Measurements from ENCODE around the gene ARL6IP4.
A peak's percentile ranks its signal among the peaks of the same experiment; 100 is the strongest.

The ARL6IP4 gene

DNA sequence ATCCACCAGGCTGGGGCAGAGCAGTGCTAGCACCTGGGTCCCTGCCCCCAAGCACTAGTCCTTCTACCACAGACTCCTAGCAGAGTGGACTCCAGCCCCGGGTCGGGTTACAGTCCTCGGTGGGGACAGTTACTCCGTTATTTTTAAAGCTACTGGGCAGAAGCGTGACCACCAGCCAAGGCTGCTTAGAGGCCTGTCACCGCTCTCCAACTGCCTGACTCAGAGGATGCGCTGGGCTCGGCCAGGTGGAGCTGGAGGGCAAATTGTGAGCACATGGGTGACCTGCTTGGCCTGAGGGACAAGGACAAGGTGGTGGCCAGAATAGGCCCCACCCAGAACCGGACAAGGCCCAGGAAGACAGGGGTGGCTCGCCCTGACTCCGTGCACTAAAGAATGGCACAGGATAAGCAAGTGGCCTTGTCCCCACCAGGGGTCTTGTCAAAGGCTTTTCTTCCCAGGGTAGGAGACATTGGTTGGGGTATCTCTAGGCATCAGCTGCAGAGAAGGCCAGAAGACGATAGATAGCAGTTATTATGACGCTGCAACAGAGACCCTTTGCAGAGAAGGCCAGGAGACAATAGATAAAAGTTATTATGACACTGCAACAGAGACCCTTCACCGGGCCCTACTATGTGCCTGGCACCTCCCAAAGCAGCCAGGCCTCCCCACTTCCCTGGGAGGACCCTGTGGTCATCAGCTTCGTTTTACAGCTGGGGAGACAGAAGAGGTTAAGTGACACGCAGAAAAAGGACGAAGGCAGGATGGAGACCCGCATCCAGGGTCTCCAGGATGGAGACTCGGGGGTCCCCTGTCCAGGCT, 15.8 kb upstream of the ARL6IP4 start:
- no peaks in the 10 kb centered on the region for H3K27me3 ChIP-seq (ENCODE audit: insufficient read depth, poor library complexity, severe bottlenecking)
- no peak overlapping the region for H3K27ac ChIP-seq (replicated peaks)
- DNase-seq (ENCODE audit: low read depth in 1 of 2, low spot score in 1 of 2) = no peak
- TF ChIP-seq, protein P1, sequence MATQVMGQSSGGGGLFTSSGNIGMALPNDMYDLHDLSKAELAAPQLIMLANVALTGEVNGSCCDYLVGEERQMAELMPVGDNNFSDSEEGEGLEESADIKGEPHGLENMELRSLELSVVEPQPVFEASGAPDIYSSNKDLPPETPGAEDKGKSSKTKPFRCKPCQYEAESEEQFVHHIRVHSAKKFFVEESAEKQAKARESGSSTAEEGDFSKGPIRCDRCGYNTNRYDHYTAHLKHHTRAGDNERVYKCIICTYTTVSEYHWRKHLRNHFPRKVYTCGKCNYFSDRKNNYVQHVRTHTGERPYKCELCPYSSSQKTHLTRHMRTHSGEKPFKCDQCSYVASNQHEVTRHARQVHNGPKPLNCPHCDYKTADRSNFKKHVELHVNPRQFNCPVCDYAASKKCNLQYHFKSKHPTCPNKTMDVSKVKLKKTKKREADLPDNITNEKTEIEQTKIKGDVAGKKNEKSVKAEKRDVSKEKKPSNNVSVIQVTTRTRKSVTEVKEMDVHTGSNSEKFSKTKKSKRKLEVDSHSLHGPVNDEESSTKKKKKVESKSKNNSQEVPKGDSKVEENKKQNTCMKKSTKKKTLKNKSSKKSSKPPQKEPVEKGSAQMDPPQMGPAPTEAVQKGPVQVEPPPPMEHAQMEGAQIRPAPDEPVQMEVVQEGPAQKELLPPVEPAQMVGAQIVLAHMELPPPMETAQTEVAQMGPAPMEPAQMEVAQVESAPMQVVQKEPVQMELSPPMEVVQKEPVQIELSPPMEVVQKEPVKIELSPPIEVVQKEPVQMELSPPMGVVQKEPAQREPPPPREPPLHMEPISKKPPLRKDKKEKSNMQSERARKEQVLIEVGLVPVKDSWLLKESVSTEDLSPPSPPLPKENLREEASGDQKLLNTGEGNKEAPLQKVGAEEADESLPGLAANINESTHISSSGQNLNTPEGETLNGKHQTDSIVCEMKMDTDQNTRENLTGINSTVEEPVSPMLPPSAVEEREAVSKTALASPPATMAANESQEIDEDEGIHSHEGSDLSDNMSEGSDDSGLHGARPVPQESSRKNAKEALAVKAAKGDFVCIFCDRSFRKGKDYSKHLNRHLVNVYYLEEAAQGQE (IDR thresholded peaks at IDR 0.05; ENCODE audit: insufficient replicate concordance, low read depth) = no peak
- TF ChIP-seq POLR2AphosphoS5 (IDR thresholded peaks at IDR 0.05; ENCODE audit: low read depth) (no peak), GABPA (IDR thresholded peaks at IDR 0.05; ENCODE audit: low read depth) (no peak)
- no peak overlapping the region for H3K4me3 ChIP-seq (replicated peaks; ENCODE audit: insufficient read depth, low read length)

DNA sequence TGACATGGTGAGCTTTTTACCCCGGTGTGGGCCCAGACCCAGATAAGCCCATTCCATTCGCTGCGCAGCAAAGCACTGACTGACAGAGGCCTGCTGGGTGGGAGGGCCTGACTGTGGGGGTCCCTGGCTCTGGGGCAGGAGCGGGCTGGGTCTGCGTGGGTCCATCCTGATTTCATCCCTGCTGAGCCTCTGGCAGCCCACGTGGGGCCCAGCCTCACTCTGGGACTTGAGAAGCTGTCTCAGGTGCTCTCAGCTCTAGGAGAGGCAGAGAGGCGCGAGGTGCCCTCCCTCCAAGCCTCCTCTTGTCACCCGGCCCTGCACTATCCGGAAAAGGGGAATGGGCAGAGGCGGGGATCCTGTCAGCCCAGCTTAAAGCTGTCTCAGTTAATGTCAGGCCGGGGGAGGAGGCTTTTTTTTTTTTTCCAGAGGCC, 15.1 kb upstream of the ARL6IP4 start:
- no peaks in the 10 kb centered on the region for H3K27me3 ChIP-seq (ENCODE audit: insufficient read depth, poor library complexity, severe bottlenecking)
- TF ChIP-seq POLR2AphosphoS5 (IDR thresholded peaks at IDR 0.05; ENCODE audit: low read depth) (no peak), GABPA (IDR thresholded peaks at IDR 0.05; ENCODE audit: low read depth) (no peak)
- TF ChIP-seq, protein P2, sequence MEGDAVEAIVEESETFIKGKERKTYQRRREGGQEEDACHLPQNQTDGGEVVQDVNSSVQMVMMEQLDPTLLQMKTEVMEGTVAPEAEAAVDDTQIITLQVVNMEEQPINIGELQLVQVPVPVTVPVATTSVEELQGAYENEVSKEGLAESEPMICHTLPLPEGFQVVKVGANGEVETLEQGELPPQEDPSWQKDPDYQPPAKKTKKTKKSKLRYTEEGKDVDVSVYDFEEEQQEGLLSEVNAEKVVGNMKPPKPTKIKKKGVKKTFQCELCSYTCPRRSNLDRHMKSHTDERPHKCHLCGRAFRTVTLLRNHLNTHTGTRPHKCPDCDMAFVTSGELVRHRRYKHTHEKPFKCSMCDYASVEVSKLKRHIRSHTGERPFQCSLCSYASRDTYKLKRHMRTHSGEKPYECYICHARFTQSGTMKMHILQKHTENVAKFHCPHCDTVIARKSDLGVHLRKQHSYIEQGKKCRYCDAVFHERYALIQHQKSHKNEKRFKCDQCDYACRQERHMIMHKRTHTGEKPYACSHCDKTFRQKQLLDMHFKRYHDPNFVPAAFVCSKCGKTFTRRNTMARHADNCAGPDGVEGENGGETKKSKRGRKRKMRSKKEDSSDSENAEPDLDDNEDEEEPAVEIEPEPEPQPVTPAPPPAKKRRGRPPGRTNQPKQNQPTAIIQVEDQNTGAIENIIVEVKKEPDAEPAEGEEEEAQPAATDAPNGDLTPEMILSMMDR (IDR thresholded peaks at IDR 0.05; ENCODE audit: insufficient read depth, low read length) = no peak
- no peak overlapping the region for H3K27ac ChIP-seq (replicated peaks)
- H3K4me3 ChIP-seq (replicated peaks; ENCODE audit: insufficient read depth, low read length) = no peak overlapping the region
- DNase-seq (ENCODE audit: low read depth in 1 of 2, low spot score in 1 of 2) = no peak

DNA sequence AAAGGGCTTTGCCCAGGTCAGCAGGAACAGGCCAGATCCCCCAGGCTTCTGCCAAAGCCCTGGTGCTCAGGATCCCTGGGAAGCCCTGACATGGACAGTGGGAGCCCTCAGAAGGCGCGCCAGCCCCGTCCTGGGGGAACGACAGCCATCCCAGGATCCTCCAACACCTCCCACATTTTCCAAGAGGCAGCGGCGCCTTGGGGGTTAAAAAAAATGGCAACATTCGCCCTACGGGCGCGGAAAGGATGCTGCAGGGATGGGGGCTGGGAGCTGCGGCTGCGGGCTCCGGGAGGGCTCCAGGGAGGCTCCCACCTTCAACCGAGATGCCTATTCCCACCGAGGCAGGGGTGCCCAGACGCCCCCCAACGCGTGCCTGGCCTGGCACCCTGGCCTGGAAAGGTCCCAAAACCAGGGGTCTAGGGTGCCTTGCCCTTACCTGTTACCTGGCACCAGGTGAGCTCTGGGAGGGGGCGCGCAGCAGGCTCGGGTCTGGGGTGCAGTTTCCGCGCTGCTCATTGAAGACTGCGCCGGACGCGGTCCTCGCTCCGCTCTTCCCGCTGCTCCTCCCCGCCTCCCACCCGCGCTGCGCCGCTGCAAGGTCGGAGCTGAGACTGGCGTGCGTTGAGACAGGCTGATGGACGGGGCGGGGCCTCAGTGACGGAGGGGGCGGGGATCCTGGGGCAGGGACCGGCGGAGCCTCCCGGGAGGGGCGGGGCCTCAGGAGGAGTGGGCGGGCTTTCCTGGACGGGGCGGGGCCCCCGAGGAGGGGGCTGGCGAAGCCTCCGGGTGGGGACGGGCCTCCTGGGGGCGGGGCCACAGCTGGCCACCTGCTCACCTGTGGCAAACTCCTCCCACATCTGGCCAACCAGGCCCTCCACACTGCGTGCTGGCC, 14.4 kb upstream of the ARL6IP4 start, which contains the start of gene ABCB9:
Gene ABCB9 (minus strand): TSS at position 613 of the 892 bp plus-strand sequence. CDS start 6,228 bp downstream, outside the sequence.
- Histone ChIP-seq H3K27me3 (ENCODE audit: insufficient read depth, poor library complexity, severe bottlenecking) (no peaks in the 10 kb centered on the region), H3K27ac (replicated peaks) (no peak within 1 kb of the TSS), H3K4me3 (replicated peaks; ENCODE audit: insufficient read depth, low read length) (peak within 1 kb of the TSS; percentile 40)
- TF ChIP-seq, protein P1 (IDR thresholded peaks at IDR 0.05; ENCODE audit: insufficient replicate concordance, low read depth) = no peak
- no peak for TF ChIP-seq SPI1 (IDR thresholded peaks at IDR 0.05; ENCODE audit: borderline replicate concordance, low read depth)
- TF ChIP-seq POLR2AphosphoS5 (IDR thresholded peaks at IDR 0.05; ENCODE audit: low read depth) = no peak
- DNase-seq (ENCODE audit: low read depth in 1 of 2, low spot score in 1 of 2) = peak; percentile 87 to 88

DNA sequence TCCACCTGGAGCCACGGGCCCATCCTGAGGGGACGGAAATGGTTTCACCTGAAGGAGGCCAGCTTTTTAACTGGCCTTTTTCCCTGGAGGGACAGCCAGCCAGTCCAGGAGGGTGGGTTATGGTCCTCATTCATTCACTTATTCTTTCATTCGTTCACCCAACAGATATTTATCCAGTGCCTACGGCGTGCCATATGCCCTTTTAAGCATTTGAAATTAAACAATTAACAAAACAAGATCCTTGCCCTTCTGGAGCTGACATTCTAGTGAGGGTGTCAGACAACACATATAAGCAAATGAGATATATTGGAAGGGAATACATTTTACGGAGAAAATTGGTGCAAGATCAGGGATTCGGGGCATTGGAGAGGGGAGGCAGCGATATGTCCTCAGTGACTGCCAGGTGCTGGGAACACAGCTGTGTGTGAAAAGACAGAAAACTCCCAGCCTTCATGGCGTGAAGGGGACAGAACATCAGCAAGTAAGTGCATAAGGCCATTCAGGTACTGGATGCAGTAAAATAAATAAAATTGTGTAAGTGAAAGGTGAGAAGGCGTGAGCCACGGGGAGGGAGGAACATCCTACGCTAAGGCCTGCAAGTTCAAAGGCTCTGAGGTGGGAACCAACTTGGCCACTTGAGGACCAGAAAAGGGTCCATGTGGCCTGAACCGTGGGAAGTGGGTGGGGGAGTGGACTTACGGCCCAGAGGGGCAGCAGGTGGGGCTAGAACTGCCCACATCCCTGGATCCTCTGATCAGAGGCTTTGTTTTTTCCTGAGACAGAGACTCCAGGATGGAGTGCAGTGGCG, 13.5 kb upstream of the ARL6IP4 start:
- no peak overlapping the region for H3K27ac ChIP-seq (replicated peaks)
- peak overlapping the region; percentile 40 for H3K4me3 ChIP-seq (replicated peaks; ENCODE audit: insufficient read depth, low read length)
- TF ChIP-seq, protein P2 (IDR thresholded peaks at IDR 0.05; ENCODE audit: insufficient read depth, low read length) = no peak
- TF ChIP-seq, protein P1 (IDR thresholded peaks at IDR 0.05; ENCODE audit: insufficient replicate concordance, low read depth) = no peak
- TF ChIP-seq GABPA (IDR thresholded peaks at IDR 0.05; ENCODE audit: low read depth) (no peak), POLR2AphosphoS5 (IDR thresholded peaks at IDR 0.05; ENCODE audit: low read depth) (no peak), SPI1 (IDR thresholded peaks at IDR 0.05; ENCODE audit: borderline replicate concordance, low read depth) (no peak)
- no peak for DNase-seq (ENCODE audit: low read depth in 1 of 2, low spot score in 1 of 2)
- no peaks in the 10 kb centered on the region for H3K27me3 ChIP-seq (ENCODE audit: insufficient read depth, poor library complexity, severe bottlenecking)
